ENCODE results near the gene TMEM141.

Gene TMEM141

DNA sequence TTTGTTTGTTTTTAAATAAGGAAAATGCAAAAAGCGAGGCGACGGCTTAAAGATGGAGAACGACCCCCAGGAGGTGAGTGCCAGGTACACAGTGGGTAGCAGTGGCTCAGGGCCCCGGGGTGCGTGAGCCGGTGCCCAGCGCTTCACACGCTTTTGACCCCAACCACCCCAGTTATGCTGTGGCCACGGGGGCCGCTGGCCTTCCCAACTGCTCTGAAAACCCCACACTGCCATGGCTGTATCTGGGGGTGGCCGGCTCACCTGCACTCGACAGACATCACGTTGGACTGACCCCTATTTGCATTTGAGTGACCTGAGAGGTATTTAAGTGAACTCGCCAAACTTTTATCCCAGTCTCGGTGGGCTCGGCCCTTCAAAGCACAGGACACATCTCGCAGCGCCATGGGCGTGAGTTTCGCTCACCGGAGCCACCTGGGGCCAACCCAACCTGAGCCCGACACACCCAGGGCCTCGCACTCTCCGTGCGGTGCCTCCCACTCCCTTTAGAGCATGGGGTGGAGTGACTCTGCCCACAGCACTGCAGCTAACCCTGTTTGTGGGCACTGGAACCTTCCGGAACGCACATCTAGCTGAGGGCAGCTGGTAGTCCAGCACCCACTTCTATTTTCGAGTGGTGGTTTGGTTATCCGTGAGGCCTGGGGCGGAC lies 37.5 kb downstream of the TMEM141 start:
- Histone ChIP-seq H3K4me3 (ENCODE audit: low read length) (no peak overlapping the region), H3K27me3 (ENCODE audit: low read depth, low read length) (no peaks in the 10 kb centered on the region), H3K4me2 (ENCODE audit: low read length) (no peak overlapping the region), H3K79me2 (ENCODE audit: low read length) (no peaks in the 10 kb centered on the region), H3K36me3 (replicated peaks; ENCODE audit: low read depth, low read length) (peaks cover 36% of the 10 kb centered on the region), H3K4me1 (ENCODE audit: low read length) (no peaks in the 10 kb centered on the region), H3K9me3 (ENCODE audit: insufficient read depth, low read length) (no peaks in the 10 kb centered on the region), H2AFZ (ENCODE audit: low read depth, low read length) (no peak overlapping the region), H3K27ac (ENCODE audit: low read length) (no peak overlapping the region), H4K20me1 (ENCODE audit: insufficient read depth, low read length) (no peaks in the 10 kb centered on the region), H3K9ac (ENCODE audit: low read length) (no peak overlapping the region)
- TF ChIP-seq, protein P1, sequence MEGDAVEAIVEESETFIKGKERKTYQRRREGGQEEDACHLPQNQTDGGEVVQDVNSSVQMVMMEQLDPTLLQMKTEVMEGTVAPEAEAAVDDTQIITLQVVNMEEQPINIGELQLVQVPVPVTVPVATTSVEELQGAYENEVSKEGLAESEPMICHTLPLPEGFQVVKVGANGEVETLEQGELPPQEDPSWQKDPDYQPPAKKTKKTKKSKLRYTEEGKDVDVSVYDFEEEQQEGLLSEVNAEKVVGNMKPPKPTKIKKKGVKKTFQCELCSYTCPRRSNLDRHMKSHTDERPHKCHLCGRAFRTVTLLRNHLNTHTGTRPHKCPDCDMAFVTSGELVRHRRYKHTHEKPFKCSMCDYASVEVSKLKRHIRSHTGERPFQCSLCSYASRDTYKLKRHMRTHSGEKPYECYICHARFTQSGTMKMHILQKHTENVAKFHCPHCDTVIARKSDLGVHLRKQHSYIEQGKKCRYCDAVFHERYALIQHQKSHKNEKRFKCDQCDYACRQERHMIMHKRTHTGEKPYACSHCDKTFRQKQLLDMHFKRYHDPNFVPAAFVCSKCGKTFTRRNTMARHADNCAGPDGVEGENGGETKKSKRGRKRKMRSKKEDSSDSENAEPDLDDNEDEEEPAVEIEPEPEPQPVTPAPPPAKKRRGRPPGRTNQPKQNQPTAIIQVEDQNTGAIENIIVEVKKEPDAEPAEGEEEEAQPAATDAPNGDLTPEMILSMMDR (IDR thresholded peaks at IDR 0.05; ENCODE audit: low read depth, low read length), result no peak
- no peak for TF ChIP-seq EZH2phosphoT487 (IDR thresholded peaks at IDR 0.05; ENCODE audit: low read depth)

DNA sequence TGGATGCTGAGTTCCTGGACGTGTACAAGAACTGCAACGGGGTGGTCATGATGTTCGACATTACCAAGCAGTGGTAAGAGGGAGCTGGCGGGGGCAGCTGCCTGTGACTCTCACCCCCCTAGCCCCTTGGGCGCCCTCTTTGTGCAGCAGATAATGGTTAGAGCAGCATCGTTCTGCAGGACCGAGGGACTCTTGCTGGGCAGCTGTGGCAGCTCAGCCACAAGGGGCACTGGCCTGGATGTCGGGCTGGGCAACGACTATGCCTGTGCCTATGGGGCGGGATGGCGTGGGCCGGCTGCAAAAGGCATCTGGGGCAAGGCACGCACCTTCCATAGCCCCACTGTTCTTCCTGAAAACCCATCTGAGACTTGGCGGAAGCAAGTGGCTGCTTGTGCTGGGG lies 38.3 kb downstream of the TMEM141 start:
- no peaks in the 10 kb centered on the region for H3K4me1 ChIP-seq (ENCODE audit: low read length)
- no peak overlapping the region for H3K4me3 ChIP-seq (ENCODE audit: low read length)
- no peaks in the 10 kb centered on the region for H3K9me3 ChIP-seq (ENCODE audit: insufficient read depth, low read length)
- no peak overlapping the region for H3K9ac ChIP-seq (ENCODE audit: low read length)
- H3K79me2 ChIP-seq (ENCODE audit: low read length), result no peaks in the 10 kb centered on the region
- H2AFZ ChIP-seq (ENCODE audit: low read depth, low read length), result no peak overlapping the region
- TF ChIP-seq EZH2phosphoT487 (IDR thresholded peaks at IDR 0.05; ENCODE audit: low read depth), result no peak
- TF ChIP-seq, protein P1 (IDR thresholded peaks at IDR 0.05; ENCODE audit: low read depth, low read length), result no peak
- H3K27me3 ChIP-seq (ENCODE audit: low read depth, low read length), result no peaks in the 10 kb centered on the region
- peaks cover 32% of the 10 kb centered on the region for H3K36me3 ChIP-seq (replicated peaks; ENCODE audit: low read depth, low read length)
- no peak overlapping the region for H3K27ac ChIP-seq (ENCODE audit: low read length)
- H4K20me1 ChIP-seq (ENCODE audit: insufficient read depth, low read length), result no peaks in the 10 kb centered on the region
- no peak overlapping the region for H3K4me2 ChIP-seq (ENCODE audit: low read length)

DNA sequence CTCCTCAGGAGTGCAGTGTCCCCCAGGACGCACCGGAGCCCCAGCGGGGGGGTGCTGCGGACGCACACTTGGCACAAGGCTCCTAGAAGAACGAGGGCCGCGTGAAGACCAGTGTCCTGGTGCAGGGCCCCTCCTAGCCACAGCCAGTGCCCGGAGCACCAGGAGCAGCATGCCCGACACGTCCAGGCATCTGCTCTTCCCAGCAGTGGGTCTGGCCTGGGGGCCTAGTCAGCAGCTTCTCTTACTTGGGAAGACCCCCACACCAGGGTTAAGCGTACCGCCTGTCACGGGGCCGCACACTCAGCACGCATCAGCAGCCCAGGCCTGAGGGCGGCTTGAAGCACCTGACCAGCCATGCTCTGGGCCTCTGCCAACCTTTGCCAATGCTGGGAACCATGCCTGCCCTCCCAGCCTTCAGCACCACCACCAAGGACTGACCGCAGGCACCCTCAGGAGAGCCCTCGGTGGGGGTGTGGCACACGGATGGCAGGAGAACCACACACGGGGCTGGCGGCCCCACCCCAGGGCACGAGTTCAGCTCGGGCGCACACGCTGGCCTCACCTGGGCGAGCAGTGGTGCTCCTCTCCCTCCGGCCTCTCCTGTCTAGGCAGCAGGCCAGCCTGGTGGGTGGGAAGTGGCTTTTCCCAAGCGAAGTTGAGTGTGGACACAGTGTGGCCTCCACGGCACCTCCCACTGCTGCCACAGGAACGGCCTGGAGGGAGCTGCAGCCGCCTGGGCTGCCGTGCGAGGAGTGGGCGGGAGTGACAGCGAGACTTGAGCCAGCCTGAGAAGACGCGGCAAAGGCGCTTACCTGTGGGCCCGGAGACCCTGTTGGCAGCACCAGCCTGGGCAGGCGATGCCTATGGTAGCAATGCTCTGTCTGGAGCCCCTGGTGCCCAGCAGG lies 39.1 kb downstream of the TMEM141 start:
- H3K36me3 ChIP-seq (replicated peaks; ENCODE audit: low read depth, low read length), result peaks cover 32% of the 10 kb centered on the region
- H4K20me1 ChIP-seq (ENCODE audit: insufficient read depth, low read length), result no peaks in the 10 kb centered on the region
- no peak overlapping the region for H2AFZ ChIP-seq (ENCODE audit: low read depth, low read length)
- H3K4me2 ChIP-seq (ENCODE audit: low read length), result no peak overlapping the region
- no peak overlapping the region for H3K27ac ChIP-seq (ENCODE audit: low read length)
- H3K27me3 ChIP-seq (ENCODE audit: low read depth, low read length), result no peaks in the 10 kb centered on the region
- H3K9ac ChIP-seq (ENCODE audit: low read length), result no peak overlapping the region
- TF ChIP-seq EZH2phosphoT487 (IDR thresholded peaks at IDR 0.05; ENCODE audit: low read depth), result no peak
- TF ChIP-seq, protein P1 (IDR thresholded peaks at IDR 0.05; ENCODE audit: low read depth, low read length), result no peak
- H3K9me3 ChIP-seq (ENCODE audit: insufficient read depth, low read length), result no peaks in the 10 kb centered on the region
- no peaks in the 10 kb centered on the region for H3K4me1 ChIP-seq (ENCODE audit: low read length)
- H3K4me3 ChIP-seq (ENCODE audit: low read length), result no peak overlapping the region
- no peaks in the 10 kb centered on the region for H3K79me2 ChIP-seq (ENCODE audit: low read length)

DNA sequence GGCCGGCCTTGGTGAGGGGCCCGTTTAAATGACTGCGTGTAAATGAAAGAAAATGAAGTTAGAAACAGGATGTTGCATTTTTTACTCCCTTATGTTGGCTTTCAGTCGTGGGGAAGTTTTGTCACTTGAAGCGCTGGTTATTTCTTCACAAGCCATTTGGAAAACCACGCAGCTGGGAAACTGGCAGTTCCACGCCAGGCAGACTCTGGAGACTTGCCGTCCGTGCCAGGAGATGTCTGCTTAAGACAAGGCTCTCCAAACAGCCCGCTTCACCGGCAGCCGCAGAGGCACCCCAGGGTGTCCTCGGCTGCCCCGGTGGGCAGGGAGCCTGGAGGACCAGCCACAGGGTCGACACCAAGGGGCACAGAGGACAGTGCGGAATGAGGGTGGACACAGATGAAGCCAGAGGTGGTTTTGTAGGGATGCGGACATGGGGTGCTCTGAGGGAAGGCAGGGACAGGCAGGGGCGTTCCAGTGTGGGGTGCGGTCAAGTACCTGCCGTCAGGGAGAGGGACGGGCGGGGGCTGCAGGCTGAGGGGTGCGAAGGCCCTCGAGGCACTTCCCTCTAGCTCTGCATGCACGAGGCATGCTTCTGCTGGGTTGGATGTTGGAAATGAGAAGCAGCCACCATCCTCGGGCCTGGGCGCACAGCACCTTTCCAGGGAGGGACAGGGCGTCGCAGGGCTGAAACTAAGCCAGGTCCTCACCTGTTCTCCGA lies 40.0 kb downstream of the TMEM141 start:
- no peak for TF ChIP-seq EZH2phosphoT487 (IDR thresholded peaks at IDR 0.05; ENCODE audit: low read depth)
- TF ChIP-seq, protein P1 (IDR thresholded peaks at IDR 0.05; ENCODE audit: low read depth, low read length), result no peak
- Histone ChIP-seq H3K4me2 (ENCODE audit: low read length) (no peak overlapping the region), H3K9me3 (ENCODE audit: insufficient read depth, low read length) (no peaks in the 10 kb centered on the region), H3K4me3 (ENCODE audit: low read length) (no peak overlapping the region), H3K4me1 (ENCODE audit: low read length) (no peaks in the 10 kb centered on the region), H3K36me3 (replicated peaks; ENCODE audit: low read depth, low read length) (peaks cover 28% of the 10 kb centered on the region), H4K20me1 (ENCODE audit: insufficient read depth, low read length) (no peaks in the 10 kb centered on the region), H2AFZ (ENCODE audit: low read depth, low read length) (no peak overlapping the region), H3K79me2 (ENCODE audit: low read length) (no peaks in the 10 kb centered on the region), H3K27me3 (ENCODE audit: low read depth, low read length) (no peaks in the 10 kb centered on the region), H3K9ac (ENCODE audit: low read length) (no peak overlapping the region), H3K27ac (ENCODE audit: low read length) (no peak overlapping the region)

Measured in OCI-LY3 (cell line).